Right ventricle myocardium superior (tissue), 1 donor: ENCODE results near the gene GFPT2. TPM values are rescaled to one million over a fixed set of nuclear protein-coding genes. Genes with fewer than 3 reads are reported as not detected.

Source experiments
- ATAC-seq: fragments of 200-7000 bp; cut with Tn5 transposase; one replicate; pipeline ENCODE4 v1.9.1; 2020; ENCODE audit warnings: mild to moderate bottlenecking; ENCODE audit not compliant: poor library complexity
- DNase-seq: peaks from one replicate; pipeline ENCODE4 v3.0.0-alpha.2; 2020
- intact Hi-C: fragments of 100-400 bp; cut with DNase I; formaldehyde crosslinking; loops from one replicate; pipeline ENCODE4 v1.11.2; 2022
- long read RNA-seq: library from polyadenylated mRNA; unstranded; transcript quantifications from one replicate; pipeline ENCODE4 v2.0.0, GENCODE V29; 2021
- total RNA-seq: library from RNA; stranded (reverse); fragmentation: NEBNext Ultra II Directional; extraction: Animal tissue kit (Norgen Biotek cat#: 25700); gene quantifications from one replicate; pipeline ENCODE4 v1.2.1, GENCODE V29; 2021
- donor health status: DM: no; HTN: yes; CAD: no; lungs with severe emphysema.

The GFPT2 gene
- 13.3 TPM for total RNA-seq
- long read RNA-seq, transcript GFPT2-201 (19 exons, 3,093 nt), result major isoform, 44 of 52 reads
- long read RNA-seq, partial matches to known transcripts, result 2 of 52 reads
- long read RNA-seq, other reads (novel, unspliced or antisense), result 6 of 52 reads

DNA sequence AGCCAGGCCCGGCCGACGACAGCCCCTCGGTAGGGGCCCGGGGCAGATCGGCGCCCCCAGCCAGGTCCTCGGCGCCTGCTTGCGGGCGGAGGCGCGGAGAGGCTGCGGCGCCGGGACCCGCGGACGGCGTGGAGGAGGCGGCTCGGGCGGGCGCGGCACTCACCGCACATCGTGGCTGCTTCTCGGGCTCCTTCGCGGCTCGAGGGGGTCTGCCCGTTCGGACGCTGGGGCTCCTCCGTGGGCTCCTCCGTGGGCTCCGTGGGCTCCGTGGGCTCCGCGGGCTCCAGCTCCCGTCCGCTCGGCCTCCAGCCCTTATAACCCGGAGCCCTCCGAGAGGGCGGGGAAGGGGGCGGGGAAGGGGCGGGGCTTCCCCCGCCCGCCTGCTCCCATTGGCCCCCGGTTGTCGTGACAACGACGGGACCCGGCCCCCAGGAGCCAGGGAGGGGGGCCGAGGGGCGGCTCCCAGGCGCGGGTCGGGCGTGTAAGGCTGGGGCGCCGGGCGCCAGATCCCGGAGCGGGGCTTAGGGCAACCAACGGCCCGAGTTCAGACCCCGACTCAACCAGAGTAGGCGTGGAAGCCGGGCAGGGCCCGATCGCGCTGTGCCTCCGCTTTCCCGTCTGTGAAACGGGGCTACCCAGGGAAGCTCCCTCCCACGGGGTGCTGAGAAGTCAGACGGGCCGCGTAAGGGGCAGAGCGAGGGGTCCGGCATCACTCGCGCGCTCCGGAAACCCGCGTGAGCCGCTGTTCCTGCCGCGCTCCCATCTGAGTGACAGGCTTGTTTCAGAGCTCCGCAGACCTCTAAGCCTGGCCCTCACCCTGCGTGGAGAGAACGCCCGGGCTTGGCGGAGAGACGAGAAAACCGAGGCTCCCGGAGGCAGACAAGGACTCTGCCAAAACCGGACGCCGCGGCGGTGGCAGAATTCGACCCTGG lies at the start of gene GFPT2:
TSS of gene GFPT2 (minus strand) at position 289 of the 932 bp plus-strand sequence. CDS start at position 170, 119 bp downstream.
- ATAC-seq, result peak; percentile 94
- intact Hi-C loops, result no loop called here
- peak; percentile 90 for DNase-seq

DNA sequence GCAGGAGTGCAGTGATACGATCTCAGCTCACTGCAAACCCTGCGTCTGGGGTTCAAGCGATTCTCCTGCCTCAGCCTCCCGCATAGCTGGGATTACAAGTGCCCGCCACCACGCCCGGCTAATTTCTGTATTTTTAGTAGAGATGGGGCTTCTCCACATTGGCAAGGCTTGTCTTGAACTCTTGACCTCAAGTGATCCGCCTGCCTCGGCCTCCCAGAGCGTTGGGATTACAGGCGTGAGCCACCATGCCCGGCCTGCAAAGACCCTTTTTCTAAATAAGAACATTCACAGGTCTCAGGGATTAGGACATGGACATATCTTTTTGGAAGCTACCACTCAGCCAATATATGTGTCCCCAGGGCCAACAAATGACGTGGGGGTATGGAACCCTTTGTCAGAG lies 49.6 kb upstream of the GFPT2 start:
- ATAC-seq (no peak), DNase-seq (no peak)
- intact Hi-C loops, result no loop called here

DNA sequence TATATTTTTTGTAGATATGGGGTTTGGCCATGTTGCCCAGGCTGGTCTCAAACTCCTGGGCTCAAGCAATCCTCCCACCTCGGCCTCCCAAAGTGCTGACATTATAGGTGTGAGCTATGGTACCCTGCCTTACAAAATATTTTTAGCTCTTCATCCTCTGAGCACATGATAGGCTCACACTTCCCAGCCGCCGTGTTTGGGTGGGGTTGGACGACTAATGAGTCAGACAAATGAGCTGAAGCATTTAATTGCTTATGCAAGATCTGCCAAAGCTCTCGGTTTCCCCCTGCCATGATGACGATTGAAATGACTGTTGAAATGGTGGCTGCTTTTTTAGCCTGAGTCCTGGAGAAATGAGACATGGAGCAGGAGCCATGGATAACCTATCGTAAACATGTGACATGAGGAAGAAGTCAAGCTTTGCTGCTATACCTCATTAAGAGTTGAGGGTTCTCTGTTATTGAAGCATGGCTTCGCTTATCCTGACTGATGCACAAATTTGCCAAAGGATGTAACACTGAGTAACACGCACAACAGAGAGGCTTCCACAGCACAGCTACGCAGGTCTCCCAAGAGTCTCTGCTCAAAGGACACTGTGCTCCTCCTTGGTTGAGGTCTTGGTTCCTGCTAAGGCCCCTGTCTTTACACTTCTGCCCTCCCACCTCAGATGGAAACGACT lies 48.2 kb upstream of the GFPT2 start:
- intact Hi-C loops, result no loop called here
- ATAC-seq, result no peak

DNA sequence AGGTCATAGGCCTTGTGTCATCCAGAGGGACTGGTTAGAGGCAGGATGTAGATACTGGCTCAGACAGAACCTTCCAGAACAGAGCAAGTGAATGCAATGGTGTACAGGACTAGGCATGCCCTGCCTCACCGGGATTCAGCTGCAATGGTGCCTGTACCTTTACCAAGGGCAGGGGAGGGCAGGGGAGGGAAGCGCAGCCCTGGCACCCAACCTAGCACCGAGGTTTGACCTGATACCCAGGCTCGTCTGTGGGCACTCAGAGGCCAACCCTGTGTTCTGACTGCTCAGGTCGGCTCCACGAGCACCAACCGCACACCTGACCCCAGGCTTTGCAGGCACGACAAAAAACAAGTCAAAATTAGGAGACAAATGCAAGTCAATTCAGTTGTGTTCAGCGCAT lies 47.3 kb upstream of the GFPT2 start:
- no peak for ATAC-seq
- no peak for DNase-seq
- intact Hi-C loops, result no loop called here

More for the DNA sequence above, 48.2 kb upstream of the GFPT2 start:
- no peak for DNase-seq

DNA sequence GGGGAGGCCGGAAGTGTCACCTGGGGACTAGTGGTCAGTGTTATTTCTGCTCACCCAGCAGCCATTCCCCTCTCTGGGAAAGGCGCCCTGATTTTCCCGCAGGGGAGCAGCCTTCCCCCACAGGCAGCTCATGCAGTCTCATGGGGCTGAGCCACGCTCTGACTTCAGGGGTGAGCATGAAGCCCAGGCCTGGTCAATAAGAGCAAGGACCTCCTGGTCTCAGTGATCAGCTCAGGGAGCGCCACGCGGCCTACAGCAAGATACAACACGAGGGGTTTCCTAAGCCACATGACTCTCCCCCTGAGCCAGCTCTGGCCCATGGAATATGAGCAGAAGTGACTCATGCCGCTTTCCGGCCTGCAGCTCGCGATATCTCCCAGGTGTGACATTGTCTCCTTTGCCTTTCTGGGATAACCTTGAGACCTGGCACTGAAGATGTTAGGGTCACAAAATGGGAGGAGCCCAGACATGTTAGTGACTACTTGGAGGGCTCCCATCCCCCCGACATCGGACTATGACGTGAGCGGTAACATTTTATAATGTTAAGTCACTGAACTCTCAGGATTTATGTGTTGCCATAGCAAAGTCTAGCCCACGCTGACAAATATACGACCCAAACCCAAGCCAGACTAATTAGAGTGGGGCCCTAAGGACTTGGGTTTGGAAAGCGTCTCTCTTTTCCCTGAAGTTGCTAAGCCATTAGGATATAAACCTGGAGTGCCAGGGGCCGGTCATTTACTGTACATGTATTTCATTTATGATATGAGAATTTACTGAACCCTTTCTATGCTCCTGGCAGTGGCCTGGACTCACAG lies 46.5 kb upstream of the GFPT2 start:
- intact Hi-C loops, result no loop called here
- no peak for ATAC-seq
- DNase-seq, result no peak

DNA sequence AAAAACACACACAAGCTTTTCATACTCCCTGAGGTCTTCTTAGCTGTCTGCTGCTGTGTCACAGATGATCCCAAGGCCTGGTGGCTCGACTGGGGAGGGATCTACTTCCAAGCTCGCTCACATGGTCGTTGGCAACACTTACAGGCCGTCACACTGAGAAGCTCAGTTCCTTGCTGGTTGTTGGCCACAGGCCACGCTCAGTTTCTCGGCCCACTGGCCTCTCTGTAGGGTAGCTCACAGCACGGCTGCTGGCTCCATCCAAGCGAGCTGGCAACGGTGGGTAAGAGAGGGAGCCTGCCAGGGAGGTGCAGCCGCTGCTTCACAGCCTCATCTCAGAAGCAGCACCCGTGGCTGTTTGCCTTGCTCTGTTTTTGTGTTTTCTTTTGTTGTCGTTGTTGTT lies 43.8 kb upstream of the GFPT2 start:
- intact Hi-C loops, result no loop called here
- ATAC-seq, result no peak
- DNase-seq, result no peak

DNA sequence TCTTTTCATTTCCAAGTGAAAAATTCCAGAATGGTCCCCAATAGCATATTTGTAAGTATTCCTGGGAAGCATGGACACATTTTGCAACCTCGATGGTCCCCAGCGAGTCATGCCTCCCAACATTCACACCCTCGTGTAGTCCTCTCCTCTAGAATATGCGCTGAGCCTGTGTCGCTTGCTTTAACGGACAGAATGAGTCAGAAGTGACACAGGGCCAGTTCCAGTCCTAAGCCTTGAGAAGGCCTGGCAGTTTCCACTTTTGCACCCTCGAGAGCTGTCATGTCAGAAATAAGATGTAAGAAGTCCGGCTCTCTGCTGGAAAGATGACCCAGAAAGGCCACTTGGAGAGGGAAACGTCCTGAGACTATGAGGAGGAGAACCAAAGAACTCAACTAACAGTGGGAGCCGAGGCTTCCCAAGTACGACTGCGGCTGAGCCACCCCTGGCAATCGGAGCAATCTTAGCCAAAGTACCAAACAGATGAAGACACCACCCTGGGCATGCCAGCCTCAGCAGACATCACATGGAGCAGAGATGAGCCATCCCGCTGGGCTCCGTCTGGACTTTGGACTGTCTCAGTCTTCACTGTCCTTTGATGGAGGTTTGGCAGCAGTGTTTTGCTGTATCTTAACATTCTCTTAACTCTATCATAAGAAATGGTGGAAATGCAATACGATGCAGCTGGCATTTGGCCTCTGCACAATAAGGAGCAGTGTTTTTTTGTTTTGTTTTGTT lies 42.6 kb upstream of the GFPT2 start:
- DNase-seq (no peak), ATAC-seq (peak; percentile 48)
- intact Hi-C loops, result no loop called here

DNA sequence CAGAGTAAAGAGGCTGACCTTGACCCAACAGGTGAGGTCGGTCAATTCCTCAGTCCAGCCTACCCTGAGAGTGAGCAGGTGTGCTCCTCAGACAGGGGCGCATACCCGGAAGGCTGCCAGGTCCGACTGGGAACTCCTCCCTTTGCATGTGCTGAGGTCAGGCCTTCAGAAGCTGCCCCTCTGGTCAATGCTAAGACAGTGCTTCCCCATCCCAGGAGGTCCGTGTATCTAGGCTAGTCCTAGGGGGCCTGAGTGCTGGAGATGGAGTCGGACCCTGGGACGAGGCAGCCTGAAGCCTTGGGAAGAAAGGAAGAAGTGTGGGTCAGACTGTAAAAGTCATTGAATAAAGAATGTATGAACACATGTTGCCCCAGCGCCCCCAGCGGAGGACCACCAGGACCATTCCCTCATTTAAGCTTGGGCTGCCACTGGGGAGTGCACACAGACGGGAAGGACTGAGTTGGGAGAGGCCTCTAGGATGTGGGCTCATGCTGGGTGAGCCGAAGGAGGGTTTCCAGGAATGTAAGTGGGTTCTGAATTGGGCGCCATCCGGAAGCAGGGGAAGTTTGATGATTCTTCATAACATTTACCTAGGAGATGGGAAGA lies 41.0 kb upstream of the GFPT2 start:
- ATAC-seq (no peak), DNase-seq (no peak)
- intact Hi-C loops, result no loop called here

DNA sequence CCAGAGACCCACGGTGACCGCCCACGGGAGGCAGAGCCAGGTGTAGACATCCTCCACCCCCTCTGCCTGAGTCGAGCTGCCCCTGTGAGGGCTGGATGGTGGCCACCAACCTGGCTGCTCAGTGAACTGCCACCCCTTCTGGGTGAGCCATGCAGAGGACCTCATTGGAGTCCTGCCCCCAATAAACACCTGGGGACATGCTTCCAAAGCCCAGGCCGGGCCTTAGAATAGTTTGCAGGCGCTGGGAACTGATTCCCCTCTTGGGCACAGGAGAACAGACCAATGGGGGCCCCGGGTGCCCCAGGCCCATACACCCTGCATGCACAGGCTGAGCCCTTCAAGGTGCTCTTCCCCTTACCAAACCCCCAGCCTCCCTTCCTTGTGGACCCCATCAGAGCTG lies 38.1 kb upstream of the GFPT2 start:
- ATAC-seq, result no peak
- intact Hi-C loops, result no loop called here
- DNase-seq, result no peak

DNA sequence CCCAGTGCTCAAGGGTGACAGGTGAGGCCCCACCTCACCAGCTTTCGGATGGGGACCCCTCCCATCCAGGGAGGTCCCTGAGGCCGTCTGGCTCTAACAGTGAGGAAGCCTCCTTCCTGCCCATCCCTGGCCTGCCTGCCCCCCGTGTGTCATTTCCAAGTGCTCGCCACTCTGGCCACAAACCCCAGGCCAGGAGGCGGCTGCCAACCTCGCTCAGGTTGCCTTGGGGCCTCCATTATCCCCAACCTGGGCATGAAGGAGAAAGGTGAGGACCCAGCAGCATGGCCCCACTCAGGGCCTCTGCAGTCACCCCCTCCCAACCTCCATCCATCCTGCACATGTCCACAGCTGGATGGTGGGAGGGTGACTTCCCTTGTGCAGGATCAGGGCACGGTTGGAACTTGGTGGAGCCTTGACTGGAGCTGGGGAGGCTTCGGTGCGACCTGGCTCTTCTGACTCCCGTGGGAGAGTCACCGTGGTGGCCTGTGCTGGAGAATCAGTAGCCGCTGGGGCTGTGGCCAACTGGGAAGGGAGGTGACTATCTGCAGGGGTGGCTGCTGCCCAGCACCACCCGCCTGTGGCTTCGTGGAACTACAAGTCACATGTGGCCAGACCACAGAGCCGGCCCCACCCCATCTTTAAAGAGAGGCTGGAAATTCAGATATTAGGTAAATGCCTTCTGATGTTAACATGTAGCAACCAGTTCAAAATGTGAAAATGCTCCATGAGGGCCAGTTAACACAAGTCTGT lies 37.5 kb upstream of the GFPT2 start:
- intact Hi-C loops, result no loop called here
- ATAC-seq (no peak), DNase-seq (no peak)

DNA sequence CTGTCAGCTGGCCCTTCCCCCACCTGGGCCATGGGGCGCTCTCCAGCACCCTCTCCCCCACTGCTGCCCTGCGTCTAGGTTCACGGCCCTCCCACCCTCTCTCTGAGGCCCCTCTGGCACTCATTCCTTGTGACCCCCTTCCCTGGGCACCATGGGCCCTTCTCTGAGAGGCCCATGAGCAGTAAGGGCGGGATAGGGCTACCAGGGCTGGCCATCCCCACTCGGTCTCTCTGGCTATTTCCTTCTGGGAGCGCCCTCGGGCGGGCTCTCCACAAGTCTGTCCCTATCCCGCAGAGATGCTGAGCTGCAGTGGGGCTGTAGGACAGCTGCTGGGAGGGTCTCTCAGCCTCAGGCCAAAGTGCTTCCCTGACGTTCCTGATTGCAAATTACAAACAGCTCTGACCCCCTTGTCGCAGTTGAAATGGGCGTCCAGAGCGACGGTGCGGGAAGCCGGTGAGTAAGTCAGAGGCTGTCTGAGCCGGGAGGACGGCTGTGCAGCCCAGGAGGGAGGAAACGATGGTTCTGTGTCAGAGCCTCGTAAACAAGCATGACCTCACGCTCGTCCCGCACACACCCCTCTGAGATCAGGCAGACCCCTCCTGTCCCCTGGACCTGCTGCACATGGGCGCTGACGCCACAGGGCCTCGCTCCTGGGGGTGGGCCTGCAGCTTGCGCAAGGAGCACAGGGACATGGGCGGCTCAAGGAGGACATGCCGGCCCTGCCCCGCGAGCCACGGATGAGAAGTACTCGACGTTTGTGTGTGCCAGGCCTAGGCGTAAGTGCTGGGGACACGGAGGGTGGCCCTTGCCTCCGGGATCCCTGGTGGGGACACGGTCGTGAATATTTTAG lies 36.3 kb upstream of the GFPT2 start:
- peak; percentile 92 for ATAC-seq
- intact Hi-C loops, result no loop called here
- peak; percentile 82 for DNase-seq

DNA sequence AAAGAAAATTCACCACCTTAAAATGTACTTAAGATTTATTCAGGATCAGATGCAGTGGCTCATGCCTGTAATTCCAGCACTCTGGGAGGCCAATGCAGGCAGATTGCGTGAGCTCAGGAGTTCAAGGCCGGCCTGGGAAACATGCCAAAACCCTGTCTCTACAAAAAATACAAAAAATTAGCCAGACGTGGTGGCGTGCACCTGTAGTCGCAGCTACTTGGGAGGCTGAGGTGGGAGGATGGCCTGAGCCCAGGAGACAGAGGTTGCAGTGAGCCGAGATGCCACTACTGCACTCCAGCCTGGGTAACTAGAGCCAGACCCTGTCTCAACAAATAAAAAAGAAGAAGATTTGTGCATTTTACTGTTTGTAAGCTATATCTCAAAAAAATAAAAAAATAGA lies 34.7 kb upstream of the GFPT2 start:
- DNase-seq (peak; percentile 20), ATAC-seq (no peak)
- intact Hi-C loops, result no loop called here

DNA sequence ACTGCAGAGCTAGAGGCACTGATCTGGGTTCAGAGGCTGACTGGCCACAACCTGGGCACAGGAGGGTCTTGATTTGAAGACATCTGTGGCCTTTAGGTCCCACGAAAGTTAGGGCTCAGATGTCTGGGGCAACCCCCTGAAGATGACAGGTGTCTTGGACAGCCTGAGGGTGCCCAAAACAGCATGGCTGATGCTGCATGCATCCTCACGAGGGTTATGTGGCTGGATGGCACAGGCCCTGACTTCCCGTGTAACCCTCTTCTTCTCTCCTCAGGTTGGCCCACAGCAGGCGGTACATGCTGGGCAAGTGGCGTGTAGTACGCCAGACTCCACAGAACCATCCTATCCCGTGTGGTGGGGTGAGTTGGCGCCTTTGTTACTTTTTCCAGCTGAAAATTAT lies 29.8 kb upstream of the GFPT2 start:
- ATAC-seq, result no peak
- intact Hi-C loops, result no loop called here
- peak; percentile 11 for DNase-seq

DNA sequence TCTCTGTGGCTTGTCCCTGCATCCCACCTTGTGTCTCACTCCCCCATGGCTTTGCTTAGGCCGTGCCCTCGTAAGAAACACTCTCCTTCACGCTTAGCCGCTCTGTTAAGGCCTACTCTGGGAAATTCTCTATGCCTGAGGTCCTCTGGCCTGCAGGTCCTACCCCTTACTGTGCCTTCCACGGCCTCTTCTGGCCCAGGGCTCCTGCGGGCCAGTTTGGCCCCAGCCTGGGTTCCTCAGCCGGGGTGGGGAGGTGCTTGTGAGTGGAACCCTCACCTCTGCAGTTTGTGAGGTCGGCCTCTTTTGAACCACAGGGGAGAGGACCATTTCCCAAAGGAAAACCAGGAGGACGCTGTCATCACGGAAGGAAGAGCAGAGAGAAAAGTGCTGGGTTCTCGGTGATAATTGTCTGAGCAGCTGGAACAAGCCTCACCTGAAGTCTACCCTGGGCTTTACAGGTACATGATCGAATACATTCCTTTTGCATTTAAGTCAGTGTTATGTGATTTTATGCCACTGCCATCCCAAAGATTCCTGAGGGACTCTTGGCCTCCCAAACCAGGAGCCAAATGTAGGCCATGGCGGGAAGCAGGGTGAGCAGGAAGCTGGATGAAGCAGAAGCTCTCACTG lies 28.8 kb upstream of the GFPT2 start:
- ATAC-seq (no peak), DNase-seq (peak; percentile 4)
- intact Hi-C loops, result no loop called here

DNA sequence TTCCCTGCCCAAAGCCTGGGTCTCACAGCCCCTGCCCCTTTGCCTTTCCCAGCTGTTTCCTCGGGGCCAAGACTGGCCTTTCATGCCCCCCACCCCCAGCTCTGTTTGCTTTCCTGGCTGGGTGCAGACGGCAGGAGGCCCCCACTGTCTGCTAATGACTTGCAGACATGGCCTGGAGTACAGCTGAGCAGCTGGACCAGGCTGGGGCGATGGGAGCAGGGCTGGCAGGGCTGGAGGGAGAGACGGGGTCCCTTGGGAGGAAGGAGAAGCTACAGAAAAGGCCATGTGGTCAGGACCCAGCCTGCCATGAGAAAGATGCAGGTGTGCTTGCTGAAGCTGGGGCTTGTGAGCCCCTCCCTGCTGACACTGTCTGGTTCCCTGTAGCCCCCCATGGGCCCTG lies 28.3 kb upstream of the GFPT2 start:
- DNase-seq (peak; percentile 21), ATAC-seq (no peak)
- intact Hi-C loops, result no loop called here

DNA sequence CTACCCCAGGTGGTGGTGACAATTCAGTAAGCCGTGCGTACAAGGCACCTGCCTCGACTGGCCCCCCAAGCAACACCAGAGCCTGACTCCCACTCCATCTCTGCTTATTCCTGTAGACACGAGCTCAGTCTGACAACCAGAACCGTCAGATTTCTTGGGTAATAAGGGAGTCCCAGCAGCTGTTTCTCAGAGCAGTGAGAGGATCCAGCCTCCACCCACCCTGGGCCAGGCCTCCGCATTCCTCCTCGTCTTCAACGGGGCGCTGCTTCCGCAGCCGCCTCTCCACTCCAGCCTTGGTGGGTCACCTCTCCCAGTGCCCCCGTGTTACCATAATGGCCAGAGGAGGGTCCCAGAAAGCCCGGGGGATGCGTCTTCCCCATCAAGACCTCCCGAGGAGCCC lies 27.7 kb upstream of the GFPT2 start:
- peak; percentile 49 for DNase-seq
- intact Hi-C loops, result no loop called here
- ATAC-seq, result peak; percentile 65
